GM12878 (cell line): ENCODE measurements around the gene FZD10. TPM values are rescaled to one million over a fixed set of nuclear protein-coding genes. Genes with fewer than 3 reads are reported as not detected.

Experiments
- ATAC-seq: fragments of 200-7000 bp; cut with Tn5 transposase; 3 replicates; pipeline ENCODE4 v1.9.1; 2020; ENCODE audit warnings: mild to moderate bottlenecking, moderate library complexity
- BruUV-seq: library from RNA; stranded (reverse); fragments of 400-500 nt; replicated peaks from 2 replicates; lab custom pipeline; 2021; lab: Mats Ljungman, UMichigan
- CTCF ChIA-PET: fragments of 300-600 bp; sonication (Branson Sonifier 250); formaldehyde crosslinking; extraction: SDS; loops from one replicate; lab custom pipeline; 2021; ENCODE audit warnings: inconsistent platforms; lab: Yijun Ruan, JAX
- POLR2A ChIA-PET: fragments of 350-600 bp; formaldehyde crosslinking; extraction: SDS; loops from one replicate; lab custom pipeline; 2021; ENCODE audit warnings: inconsistent platforms; lab: Charles Lee
- RAD21 ChIA-PET: fragments of 300-600 bp; sonication (Branson Sonifier 250); formaldehyde crosslinking; loops from one replicate; lab custom pipeline; 2023; ENCODE audit warnings: antibody characterized with exemption; ENCODE audit not compliant: unreplicated experiment; lab: Charles Lee
- SMC1A ChIA-PET: fragments of 300-600 bp; sonication (Branson Sonifier 250); formaldehyde crosslinking; loops from one replicate; lab custom pipeline; 2023; ENCODE audit not compliant: unreplicated experiment, uncharacterized antibody; lab: Charles Lee
- DNase-seq: peaks from one replicate; pipeline ENCODE4 v3.0.0-alpha.2; 2011; ENCODE audit warnings: low read depth, low spot score
- FAIRE-seq: peaks from 3 replicates; lab custom pipeline; 2011; peaks lifted over from hg19 to GRCh38; lab: Jason Lieb, UNC
- H2AFZ ChIP-seq: 2 replicates; pipeline ENCODE4 v1.6.0; 2011; ENCODE audit warnings: low read depth, low read length, control low read depth; ENCODE audit not compliant: control insufficient read depth
- H3K27ac ChIP-seq: 2 replicates; pipeline ENCODE4 v1.5.1; 2011; ENCODE audit warnings: control low read depth; ENCODE audit not compliant: control insufficient read depth, insufficient read depth
- H3K27me3 ChIP-seq, 2 experiments: replicated peaks in 1 of 2; 2 replicates each; pipeline versions ENCODE4 v1.6.0 to v1.6.1; 2011; ENCODE audit warnings: low read length in 1 of 2; ENCODE audit not compliant: control insufficient read depth in 2 of 2, insufficient read depth in 2 of 2
- H3K36me3 ChIP-seq, 2 experiments: 2 replicates each; pipeline ENCODE4 v1.5.1; 2011; ENCODE audit warnings: low read length in 1 of 2; ENCODE audit not compliant: control insufficient read depth in 2 of 2, insufficient read depth in 2 of 2
- H3K4me1 ChIP-seq: 2 replicates; pipeline ENCODE4 v1.6.1; 2011; ENCODE audit warnings: mild to moderate bottlenecking, low read length, moderate library complexity, mixed read lengths; ENCODE audit not compliant: control insufficient read depth, insufficient read depth
- H3K4me2 ChIP-seq: 2 replicates; pipeline ENCODE4 v1.6.0; 2011; ENCODE audit warnings: control low read depth; ENCODE audit not compliant: control insufficient read depth, insufficient read depth
- H3K4me3 ChIP-seq: fragments of 200-600 bp; sonication (generic); 2 replicates; pipeline ENCODE4 v1.5.1; 2016
- H3K79me2 ChIP-seq: 2 replicates; pipeline ENCODE4 v1.6.0; 2011; ENCODE audit warnings: low read length; ENCODE audit not compliant: control insufficient read depth, insufficient read depth
- H3K9ac ChIP-seq: 2 replicates; pipeline ENCODE4 v1.8.0; 2011; ENCODE audit warnings: low read length, control low read depth, mixed read lengths; ENCODE audit not compliant: control insufficient read depth, insufficient read depth
- H3K9me3 ChIP-seq: replicated peaks from 3 replicates; pipeline ENCODE4 v1.5.1; 2011; ENCODE audit warnings: mild to moderate bottlenecking, low read length; ENCODE audit not compliant: control insufficient read depth, insufficient read depth
- H4K20me1 ChIP-seq: 2 replicates; pipeline ENCODE4 v1.6.0; 2011; ENCODE audit not compliant: control insufficient read depth, insufficient read depth
- ATF7 ChIP-seq: fragments of 450-650 bp; IDR thresholded peaks from 2 replicates; pipeline ENCODE4 v1.6.1; 2016; ENCODE audit warnings: low read depth, mild to moderate bottlenecking
- BCL11A ChIP-seq: IDR thresholded peaks from 2 replicates; pipeline ENCODE4 v1.6.1; 2011; ENCODE audit warnings: low read depth, low read length
- CBX5 ChIP-seq: sonication (generic); IDR thresholded peaks from 2 replicates; pipeline ENCODE4 v1.6.1; 2016; ENCODE audit warnings: low read depth, moderate library complexity, mild to moderate bottlenecking, inconsistent platforms
- RELA ChIP-seq: fragments of 450-650 bp; IDR thresholded peaks from 2 replicates; pipeline ENCODE4 v1.8.0; 2014; ENCODE audit warnings: borderline replicate concordance; ENCODE audit not compliant: partially characterized antibody
- RUNX3 ChIP-seq: IDR thresholded peaks from 2 replicates; pipeline ENCODE4 v1.6.1; 2012; ENCODE audit warnings: low read length, inconsistent platforms
- ZBTB4 ChIP-seq: fragments of 450-650 bp; formaldehyde crosslinking; IDR thresholded peaks from 2 replicates; pipeline ENCODE4 v1.4.0; 2022; ENCODE audit warnings: mild to moderate bottlenecking, moderate library complexity
- ZNF207 ChIP-seq: fragments of 450-650 bp; IDR thresholded peaks from 2 replicates; pipeline ENCODE4 v1.6.1; 2014; ENCODE audit warnings: antibody characterized with exemption, mild to moderate bottlenecking, borderline replicate concordance
- ZNF622 ChIP-seq: fragments of 450-650 bp; IDR thresholded peaks from 2 replicates; pipeline ENCODE4 v1.6.1; 2017; ENCODE audit warnings: mild to moderate bottlenecking, inconsistent platforms
- ZSCAN29 ChIP-seq: fragments of 450-650 bp; IDR thresholded peaks from 2 replicates; pipeline ENCODE4 v1.6.1; 2017; ENCODE audit warnings: mild to moderate bottlenecking, moderate library complexity
- WGBS: methylation state at CpG from one replicate; pipeline ENCODE4 v1.1.6; 2016; ENCODE audit warnings: low lambda C conversion rate; ENCODE audit not compliant: insufficient replicate concordance, insufficient coverage; ENCODE audit errors: missing lambda C conversion rate; 5-methylcytosine and 5-hydroxymethylcytosine counted together
- in situ Hi-C: fragments of 300-500 bp; cut with MboI; formaldehyde crosslinking; loops from 9 replicates; pipeline ENCODE4 v1.14.3; 2018; ENCODE audit warnings: mixed read lengths
- intact Hi-C: fragments of 100-400 bp; cut with micrococcal nuclease; formaldehyde crosslinking; loops from one replicate; pipeline ENCODE4 v1.14.2; 2022; ENCODE audit not compliant: unreplicated experiment
- polyA plus RNA-seq, 11 experiments: library from polyadenylated mRNA; depleted of rRNA in 4 of 11; unstranded in 6 of 11; stranded (reverse) in 5 of 11; fragments of >200 nt; fragmentation: Nextera tagmentation in 4 of 11; fragmentation: Illumina TruSeq in 1 of 11; extraction: Ambion mirVana in 4 of 11; extraction: Trizol in 1 of 11; gene quantifications; 1 replicate in 1 of 11; 2 replicates in 10 of 11; pipeline versions ENCODE4 v1.2.1 to v1.2.3, GENCODE V29; 2011 to 2016; ENCODE audit warnings: inconsistent platforms in 2 of 11, missing spikeins in 2 of 11, low read depth in 1 of 11
- total RNA-seq, 4 experiments: library from RNA; depleted of rRNA in 3 of 4; stranded (reverse); fragments of >200 nt in 3 of 4; fragmentation: Illumina TruSeq in 1 of 4; extraction: Trizol in 1 of 4; gene quantifications; 2 replicates each; pipeline versions ENCODE4 v1.2.1 to v1.2.3, GENCODE V29; 2013 to 2021

The FZD10 gene
- total and polyA plus RNA-seq, 10 of the 15 experiments (the other 5 are each of a cell fraction or from before 2014, with no cell fraction given), result not detected

DNA sequence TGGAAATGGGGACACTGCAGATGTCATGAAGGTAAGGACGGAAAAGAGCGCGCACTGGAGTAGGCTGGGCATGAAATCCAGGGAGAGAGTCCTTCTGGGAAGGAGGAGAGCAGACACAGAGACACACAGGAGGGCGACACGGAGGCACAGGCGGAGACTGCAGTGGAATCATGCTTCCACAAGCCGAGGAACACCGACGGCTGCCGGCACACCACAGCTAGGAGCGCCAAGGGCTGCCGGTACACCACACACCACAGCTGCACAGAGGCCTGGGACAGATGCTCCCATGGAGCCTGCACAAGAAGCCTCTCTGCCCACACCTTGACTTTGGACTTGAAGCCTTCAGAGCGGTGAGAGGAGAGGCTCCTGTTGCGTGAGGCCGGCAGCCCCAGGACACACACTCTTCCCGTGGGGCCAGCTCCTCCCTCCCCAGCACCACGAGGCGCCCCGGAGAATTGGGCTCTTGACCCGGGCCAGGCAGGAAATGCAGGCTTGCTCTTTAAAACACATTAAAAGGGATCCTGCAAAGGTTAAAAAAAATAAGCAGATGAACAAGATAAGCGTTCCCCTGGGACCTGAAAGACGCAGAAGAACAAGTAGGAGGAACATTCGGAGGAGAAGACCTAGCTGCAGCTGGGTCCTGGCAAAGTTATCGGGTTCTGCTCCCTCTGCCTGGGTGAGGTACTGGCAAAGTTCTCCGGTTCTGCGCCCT, 28.3 kb upstream of the FZD10 start:
- no peak overlapping the region for H2AFZ ChIP-seq
- POLR2A ChIA-PET, result interaction anchor here (0.6 kb wide), 1 partner anchor 203 kb away, joined by 3 read pairs; no protein-coding TSS in a partner anchor
- 53% methylated on average over 26 of the region's 26 CpGs for WGBS

More for the DNA sequence above, 28.3 kb upstream of the FZD10 start:
- Histone ChIP-seq H3K4me1 (no peaks in the 10 kb centered on the region), H3K36me3 (no peaks in the 10 kb centered on the region), H3K9me3 (no peaks in the 10 kb centered on the region; the same call in 2 of the 3 replicates), H3K27ac (no peak overlapping the region), H3K27me3 (no peaks in the 10 kb centered on the region), H4K20me1 (no peaks in the 10 kb centered on the region), H3K9ac (no peak overlapping the region)
- ChIA-PET CTCF (no interaction called here), RAD21 (no interaction called here), SMC1A (no interaction called here)
- FAIRE-seq, result no peak
- no peak for DNase-seq
- ATAC-seq, result no peak
- intact Hi-C loops, result no loop called here
- BruUV-seq, result no TSS peak
- TF ChIP-seq RUNX3 (no peak), ATF7 (no peak), ZNF207 (no peak), BCL11A (no peak), ZNF622 (no peak), ZSCAN29 (no peak), RELA (no peak), ZBTB4 (CRISPR knock-in tag) (no peak), CBX5 (no peak)
- TF ChIP-seq, all 136 proteins: peak for 0
- Histone ChIP-seq H3K4me2 (no peak overlapping the region), H3K4me3 (no peak overlapping the region), H3K79me2 (no peaks in the 10 kb centered on the region)
- in situ Hi-C loops, result no loop called here
